Naive thymus-derived CD4-positive, alpha-beta T cell (primary cell): ENCODE results near the gene AGAP1. TPM values are rescaled to one million over a fixed set of nuclear protein-coding genes. Genes with fewer than 3 reads are reported as not detected.

ENCODE experiments used
- ATAC-seq: fragments of 150-1000 bp; cut with Tn5 transposase; 2 replicates; pipeline ENCODE4 v1.10.0; 2021; ENCODE audit warnings: mild to moderate bottlenecking, moderate library complexity
- CTCF ChIA-PET: fragments of 350-600 bp; sonication (Branson Sonifier 250); formaldehyde crosslinking; loops from one replicate; lab custom pipeline; 2021; ENCODE audit warnings: antibody characterized with exemption; lab: Charles Lee
- POLR2A ChIA-PET: fragments of 350-600 bp; sonication (Branson Sonifier 250); formaldehyde crosslinking; loops from one replicate; lab custom pipeline; 2021; ENCODE audit warnings: antibody characterized with exemption, inconsistent platforms; lab: Charles Lee
- DNase-seq, 9 donors: peaks; one replicate each; pipeline versions ENCODE4 v3.0.0 to v3.0.0-alpha.2; 2020 to 2022; ENCODE audit warnings: mixed read lengths in 1 of 9
- H3K27ac ChIP-seq: one replicate; pipeline ENCODE4 v1.7.0; 2013; ENCODE audit warnings: mild to moderate bottlenecking, low read depth, low read length, moderate library complexity
- H3K27me3 ChIP-seq, 2 donors: one replicate each; pipeline ENCODE4 v1.7.0; 2013; ENCODE audit warnings: low read length in 2 of 2, mild to moderate bottlenecking in 2 of 2, moderate library complexity in 2 of 2; ENCODE audit not compliant: control insufficient read depth in 2 of 2, insufficient read depth in 2 of 2
- H3K36me3 ChIP-seq, 3 experiments: 1 replicate in 2 of 3; 2 replicates in 1 of 3; pipeline ENCODE4 v1.7.0; 2013; ENCODE audit warnings: low read length in 3 of 3, mild to moderate bottlenecking in 3 of 3, moderate library complexity in 1 of 3; ENCODE audit not compliant: insufficient read depth in 3 of 3, control insufficient read depth in 2 of 3
- H3K4me1 ChIP-seq, 2 donors: one replicate each; pipeline ENCODE4 v1.7.0; 2013; ENCODE audit warnings: low read length in 2 of 2, mild to moderate bottlenecking in 2 of 2, moderate library complexity in 1 of 2; ENCODE audit not compliant: control insufficient read depth in 2 of 2, insufficient read depth in 2 of 2
- H3K4me3 ChIP-seq: 2 replicates; pipeline ENCODE4 v1.7.0; 2013; ENCODE audit warnings: mild to moderate bottlenecking, low read length
- H3K9me3 ChIP-seq, 3 experiments: 1 replicate in 2 of 3; 2 replicates in 1 of 3; pipeline ENCODE4 v1.7.0; 2013; ENCODE audit warnings: low read length in 3 of 3; ENCODE audit not compliant: control insufficient read depth in 2 of 3
- H3K27ac Mint-ChIP-seq, 9 donors: one replicate each; pipeline ENCODE4 v1.8.0; 2020 to 2022; ENCODE audit warnings: mixed read lengths in 9 of 9, mild to moderate bottlenecking in 8 of 9, moderate library complexity in 5 of 9, inconsistent platforms in 2 of 9
- H3K27me3 Mint-ChIP-seq, 5 donors: one replicate each; pipeline ENCODE4 v1.8.0; 2021 to 2022; ENCODE audit warnings: mixed read lengths in 5 of 5, mild to moderate bottlenecking in 1 of 5
- H3K36me3 Mint-ChIP-seq, 5 donors: one replicate each; pipeline ENCODE4 v1.8.0; 2020 to 2022; ENCODE audit warnings: mixed read lengths in 5 of 5, mild to moderate bottlenecking in 3 of 5, inconsistent platforms in 1 of 5
- H3K4me1 Mint-ChIP-seq, 7 donors: one replicate each; pipeline ENCODE4 v1.8.0; 2020 to 2022; ENCODE audit warnings: mixed read lengths in 7 of 7, mild to moderate bottlenecking in 3 of 7, inconsistent platforms in 1 of 7
- H3K4me3 Mint-ChIP-seq, 10 donors: one replicate each; pipeline ENCODE4 v1.8.0; 2020 to 2022; ENCODE audit warnings: mild to moderate bottlenecking in 10 of 10, mixed read lengths in 10 of 10, moderate library complexity in 6 of 10, inconsistent platforms in 2 of 10
- H3K9me3 Mint-ChIP-seq, 11 donors: one replicate each; pipeline ENCODE4 v1.8.0; 2020 to 2022; ENCODE audit warnings: mixed read lengths in 11 of 11, mild to moderate bottlenecking in 4 of 11, inconsistent platforms in 1 of 11, moderate library complexity in 1 of 11
- intact Hi-C, 2 donors: fragments of 100-400 bp; cut with micrococcal nuclease; formaldehyde crosslinking; loops; one replicate each; pipeline ENCODE4 v1.15.1; 2023
- polyA plus RNA-seq, 2 donors: library from polyadenylated mRNA; unstranded; fragments of 300-500 nt; fragmentation: Illumina TruSeq; gene quantifications; one replicate each; pipeline ENCODE4 v1.2.3, GENCODE V29; 2021
- total RNA-seq, 6 experiments: library from RNA in 5 of 6; stranded (reverse) in 5 of 6; gene quantifications; 1 replicate in 5 of 6; 2 replicates in 1 of 6; pipeline ENCODE4 v1.2.3 and lab custom pipeline; 2021 to 2026

Gene AGAP1
- total and polyA plus RNA-seq, 7 experiments from 2014 or later = 0.35 to 9.6 (median 0.85) TPM; not detected in 2

DNA sequence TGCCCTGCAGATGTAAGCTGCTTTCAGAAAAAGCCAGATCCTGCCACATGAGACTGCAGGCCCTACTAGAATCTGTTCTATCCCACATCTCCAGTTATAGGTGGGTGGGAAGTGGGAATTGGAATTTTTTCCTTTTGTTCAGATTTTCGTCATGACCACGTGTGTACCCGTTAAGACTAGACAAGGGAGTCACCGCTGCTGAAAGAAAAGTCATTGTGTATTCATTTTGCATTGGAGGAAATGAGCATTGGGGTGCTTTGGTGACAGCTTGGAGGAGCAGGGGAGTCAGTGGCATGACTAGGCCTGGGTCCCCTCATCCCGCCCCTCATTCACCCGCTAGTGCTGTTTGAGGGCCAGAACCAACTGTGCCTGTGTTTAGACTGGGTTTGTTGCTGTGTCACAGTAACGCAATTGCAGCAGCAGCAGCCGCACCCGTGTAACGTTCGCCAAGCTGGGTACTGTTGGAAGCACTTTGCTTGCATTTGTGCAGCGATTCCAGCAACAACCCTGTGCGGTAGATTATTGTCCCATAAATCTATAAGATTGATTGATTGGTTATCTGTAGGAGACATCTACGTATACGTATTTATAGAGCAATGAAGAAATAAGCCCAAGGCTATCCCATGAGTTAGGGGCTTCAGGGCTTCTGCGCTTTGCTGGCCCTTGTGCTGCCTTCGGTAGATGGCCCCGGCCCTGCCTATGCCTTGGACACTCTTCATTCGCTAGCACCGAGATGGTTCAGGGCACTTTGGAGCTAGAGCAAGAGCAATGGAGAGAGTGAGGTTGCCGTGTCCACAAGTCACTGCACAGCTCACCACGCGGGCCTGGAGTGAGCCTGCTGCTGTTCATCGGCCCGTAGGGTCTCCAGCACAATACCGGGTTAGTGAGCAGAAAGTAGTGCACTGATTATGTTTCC lies 194.9 kb downstream of the AGAP1 start:
- CTCF ChIA-PET = no interaction called here
- H3K36me3 Mint-ChIP-seq = no peaks in the 10 kb centered on the region
- no peak overlapping the region for H3K27ac Mint-ChIP-seq
- ATAC-seq (no peak), DNase-seq (no peak)
- intact Hi-C loops = no loop called here
- Histone ChIP-seq H3K4me3 (no peak overlapping the region), H3K27ac (no peak overlapping the region), H3K4me1 (peaks cover 0 to 6% of the 10 kb centered on the region in 2 donors), H3K9me3 (no peaks in the 10 kb centered on the region), H3K27me3 (no peaks in the 10 kb centered on the region), H3K36me3 (no peaks in the 10 kb centered on the region)
- POLR2A ChIA-PET = no interaction called here
- H3K27me3 Mint-ChIP-seq = peaks cover 0 to 32% (median 5%) of the 10 kb centered on the region in 5 donors
- H3K9me3 Mint-ChIP-seq = no peaks in the 10 kb centered on the region
- H3K4me3 Mint-ChIP-seq = no peak overlapping the region
- peaks cover 0 to 13% (median 0%) of the 10 kb centered on the region in 7 donors for H3K4me1 Mint-ChIP-seq

DNA sequence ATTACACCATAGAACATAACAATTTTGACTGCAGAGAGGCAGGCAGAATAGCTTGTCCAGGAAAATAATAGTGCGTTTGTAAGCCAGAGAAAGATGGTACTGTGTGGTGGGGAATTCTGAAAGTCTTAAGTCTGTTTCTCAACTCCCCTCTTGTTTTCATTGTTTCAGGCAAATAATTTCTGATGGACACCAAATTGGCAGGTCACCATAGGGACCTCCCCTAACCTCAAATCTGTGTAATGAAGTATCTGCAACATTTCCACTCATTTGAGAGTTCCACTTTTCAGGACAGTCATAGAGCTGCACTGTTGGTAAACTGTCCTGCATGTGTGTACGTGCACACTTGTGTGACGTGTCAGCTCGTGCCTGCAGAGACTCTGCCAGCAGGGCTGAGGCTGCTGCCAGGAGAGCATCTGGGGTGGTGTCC lies 195.6 kb downstream of the AGAP1 start:
- Histone ChIP-seq H3K9me3 (no peaks in the 10 kb centered on the region), H3K27me3 (no peaks in the 10 kb centered on the region), H3K4me3 (no peak overlapping the region), H3K36me3 (no peaks in the 10 kb centered on the region), H3K4me1 (peaks cover 0 to 6% of the 10 kb centered on the region in 2 donors), H3K27ac (no peak overlapping the region)
- H3K4me1 Mint-ChIP-seq = peaks cover 0 to 13% (median 0%) of the 10 kb centered on the region in 7 donors
- intact Hi-C loops = no loop called here
- H3K27ac Mint-ChIP-seq = no peak overlapping the region
- H3K27me3 Mint-ChIP-seq = peaks cover 0 to 32% (median 5%) of the 10 kb centered on the region in 5 donors
- ATAC-seq (no peak), DNase-seq (no peak)
- no peak overlapping the region for H3K4me3 Mint-ChIP-seq
- no peaks in the 10 kb centered on the region for H3K9me3 Mint-ChIP-seq
- ChIA-PET POLR2A (no interaction called here), CTCF (no interaction called here)
- H3K36me3 Mint-ChIP-seq = no peaks in the 10 kb centered on the region

- no peaks in the 10 kb centered on the region for H3K4me1 ChIP-seq
- Mint-ChIP-seq H3K36me3 (no peaks in the 10 kb centered on the region), H3K4me3 (no peak overlapping the region), H3K4me1 (peaks cover 0 to 6% (median 0%) of the 10 kb centered on the region in 7 donors), H3K27me3 (peaks cover 0 to 32% (median 5%) of the 10 kb centered on the region in 5 donors), H3K9me3 (no peaks in the 10 kb centered on the region), H3K27ac (no peak overlapping the region)
- H3K36me3 ChIP-seq = no peaks in the 10 kb centered on the region
- no peak overlapping the region for H3K4me3 ChIP-seq
- ChIA-PET POLR2A (no interaction called here), CTCF (no interaction called here)
- intact Hi-C loops = no loop called here
- DNase-seq (no peak), ATAC-seq (no peak)
- no peaks in the 10 kb centered on the region for H3K9me3 ChIP-seq
- no peaks in the 10 kb centered on the region for H3K27me3 ChIP-seq
- H3K27ac ChIP-seq = no peak overlapping the region
Measured at GRCh38 chr2:235690082-235690808, 196.4 kb downstream of the AGAP1 start.

- H3K4me3 Mint-ChIP-seq = no peak overlapping the region
- H3K27me3 Mint-ChIP-seq = peaks cover 0 to 32% (median 5%) of the 10 kb centered on the region in 5 donors
- no peak overlapping the region for H3K27ac Mint-ChIP-seq
Measured at GRCh38 chr2:235690809-235691450, 197.1 kb downstream of the AGAP1 start.

DNA sequence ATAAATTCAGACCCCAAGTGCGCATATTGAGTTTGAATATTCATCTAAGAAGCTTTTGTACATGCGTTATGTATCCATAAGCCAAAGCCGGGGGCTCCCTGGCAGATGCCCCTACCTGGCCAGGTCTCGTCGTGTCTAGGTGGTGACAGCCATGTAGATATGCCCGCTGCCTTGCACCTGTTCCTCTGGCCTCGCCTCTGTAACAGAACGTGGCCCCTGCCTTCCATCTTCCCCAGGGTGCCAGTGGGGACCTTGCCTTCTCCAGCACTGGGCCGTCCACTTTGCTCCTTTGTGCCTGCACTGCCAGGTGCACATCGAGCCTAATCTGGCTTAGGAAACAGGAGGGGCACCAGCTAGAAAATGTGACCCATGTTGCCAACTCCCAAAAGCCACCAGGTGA lies 198.2 kb downstream of the AGAP1 start:
- H3K27me3 ChIP-seq = no peaks in the 10 kb centered on the region
- Mint-ChIP-seq H3K36me3 (no peaks in the 10 kb centered on the region), H3K4me3 (no peak overlapping the region), H3K9me3 (no peaks in the 10 kb centered on the region), H3K27ac (no peak overlapping the region), H3K27me3 (peaks cover 0 to 32% (median 3%) of the 10 kb centered on the region in 5 donors), H3K4me1 (peaks cover 0 to 3% (median 0%) of the 10 kb centered on the region in 7 donors)
- H3K27ac ChIP-seq = no peak overlapping the region
- no peak for ATAC-seq
- H3K4me1 ChIP-seq = no peaks in the 10 kb centered on the region
- no peaks in the 10 kb centered on the region for H3K36me3 ChIP-seq
- no peaks in the 10 kb centered on the region for H3K9me3 ChIP-seq
- ChIA-PET CTCF (no interaction called here), POLR2A (no interaction called here)
- intact Hi-C loops = no loop called here
- no peak for DNase-seq
- no peak overlapping the region for H3K4me3 ChIP-seq

More at GRCh38 chr2:235690809-235691450, 197.1 kb downstream of the AGAP1 start:
- Histone ChIP-seq H3K4me3 (no peak overlapping the region), H3K27ac (no peak overlapping the region), H3K4me1 (no peaks in the 10 kb centered on the region), H3K9me3 (no peaks in the 10 kb centered on the region), H3K27me3 (no peaks in the 10 kb centered on the region), H3K36me3 (no peaks in the 10 kb centered on the region)
- no peaks in the 10 kb centered on the region for H3K36me3 Mint-ChIP-seq
- ChIA-PET CTCF (no interaction called here), POLR2A (no interaction called here)
- intact Hi-C loops = no loop called here
- no peak for ATAC-seq
- H3K9me3 Mint-ChIP-seq = no peaks in the 10 kb centered on the region
- DNase-seq = no peak
- H3K4me1 Mint-ChIP-seq = peaks cover 0 to 3% (median 0%) of the 10 kb centered on the region in 7 donors

GRCh38 chr2:235692671-235693171 lies 198.9 kb downstream of the AGAP1 start:
- H3K27me3 Mint-ChIP-seq = peaks cover 0 to 32% (median 0%) of the 10 kb centered on the region in 5 donors
- ChIA-PET POLR2A (no interaction called here), CTCF (no interaction called here)
- ATAC-seq = no peak
- H3K36me3 ChIP-seq = no peaks in the 10 kb centered on the region
- no peaks in the 10 kb centered on the region for H3K9me3 ChIP-seq
- H3K4me1 ChIP-seq = no peaks in the 10 kb centered on the region
- H3K27ac Mint-ChIP-seq = no peak overlapping the region
- no peak overlapping the region for H3K4me3 ChIP-seq
- intact Hi-C loops = no loop called here
- no peaks in the 10 kb centered on the region for H3K9me3 Mint-ChIP-seq
- H3K4me1 Mint-ChIP-seq = peaks cover 0 to 3% (median 0%) of the 10 kb centered on the region in 7 donors
- H3K4me3 Mint-ChIP-seq = no peak overlapping the region
- no peak overlapping the region for H3K27ac ChIP-seq
- no peak for DNase-seq
- no peaks in the 10 kb centered on the region for H3K36me3 Mint-ChIP-seq
- no peaks in the 10 kb centered on the region for H3K27me3 ChIP-seq
